Activated naive CD4-positive, alpha-beta T cell treated with anti-CD3 and anti-CD28 coated beads, Interleukin-2, amount 50 U/mL, for 16 hours (primary cell): ENCODE results near the gene UVRAG.

ENCODE experiments used
- DNase-seq: peaks from one replicate; pipeline ENCODE4 v3.0.0-alpha.2; 2020

UVRAG gene

DNA sequence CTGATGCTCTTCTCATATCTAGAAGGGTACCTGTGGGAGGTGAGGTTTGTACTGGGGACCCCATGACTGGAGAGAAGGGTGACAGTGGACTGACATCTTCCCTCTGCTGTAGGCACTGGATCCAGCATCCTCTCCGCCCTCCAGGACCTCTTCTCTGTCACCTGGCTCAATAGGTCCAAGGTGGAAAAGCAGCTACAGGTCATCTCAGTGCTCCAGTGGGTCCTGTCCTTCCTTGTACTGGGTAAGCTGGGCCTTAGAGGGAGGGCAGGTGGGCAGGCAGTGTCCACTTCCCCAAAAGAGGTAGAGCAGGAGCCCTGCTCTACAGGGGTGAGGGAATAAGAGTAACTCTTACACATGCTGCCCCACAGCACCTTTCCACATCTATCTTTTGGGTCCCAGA lies 30.5 kb upstream of the UVRAG start:
- DNase-seq, result no peak

DNA sequence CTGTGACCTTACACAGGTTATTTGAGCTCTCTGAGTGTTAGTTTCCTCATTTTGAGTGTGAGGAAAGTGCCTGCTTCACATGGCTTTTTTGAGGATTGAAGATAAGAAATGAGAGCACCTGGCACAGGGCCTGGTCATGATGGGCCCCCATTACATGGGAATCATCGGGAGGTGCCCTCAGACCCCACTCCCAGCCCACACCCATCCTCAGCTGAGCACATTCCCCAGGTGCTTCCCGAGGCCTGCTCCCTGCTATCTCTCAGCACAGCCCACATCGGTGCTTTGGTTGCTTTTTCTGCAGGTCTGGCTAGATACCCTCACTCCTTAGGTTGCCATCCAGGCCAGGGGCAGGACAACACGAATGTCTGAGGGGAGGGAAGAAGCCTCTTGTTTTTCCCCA lies 29.8 kb upstream of the UVRAG start:
- DNase-seq, result no peak

DNA sequence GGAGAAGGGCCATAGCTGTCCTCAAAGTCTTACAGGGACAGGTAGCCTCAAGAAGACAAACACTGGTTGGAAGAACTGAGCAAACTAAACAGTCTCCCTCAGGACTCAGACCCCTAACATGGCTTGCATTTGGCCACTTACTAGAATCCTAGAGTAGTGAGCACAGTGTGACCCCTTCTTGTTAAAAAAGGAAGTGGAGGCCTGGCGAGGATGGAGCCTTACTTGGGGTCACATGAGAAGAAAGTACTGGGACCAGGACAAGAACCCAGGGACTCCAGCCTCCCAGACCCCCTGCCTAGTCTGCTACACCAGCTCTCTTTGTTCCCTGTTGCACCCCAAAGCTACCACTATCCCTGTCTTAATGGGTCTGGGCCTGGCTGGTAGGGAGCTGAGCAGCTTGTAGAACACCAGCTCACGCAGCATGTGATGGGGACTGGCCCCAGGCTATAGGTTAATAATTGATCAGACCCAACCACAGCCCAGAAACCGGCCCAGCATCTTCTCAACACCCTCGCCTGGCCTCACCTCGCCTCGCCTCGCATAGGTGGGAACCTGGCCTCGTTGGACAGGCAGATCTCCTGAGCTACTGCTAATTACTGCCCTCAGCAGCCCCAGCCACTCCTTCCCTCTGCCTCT lies 28.8 kb upstream of the UVRAG start:
- no peak for DNase-seq

DNA sequence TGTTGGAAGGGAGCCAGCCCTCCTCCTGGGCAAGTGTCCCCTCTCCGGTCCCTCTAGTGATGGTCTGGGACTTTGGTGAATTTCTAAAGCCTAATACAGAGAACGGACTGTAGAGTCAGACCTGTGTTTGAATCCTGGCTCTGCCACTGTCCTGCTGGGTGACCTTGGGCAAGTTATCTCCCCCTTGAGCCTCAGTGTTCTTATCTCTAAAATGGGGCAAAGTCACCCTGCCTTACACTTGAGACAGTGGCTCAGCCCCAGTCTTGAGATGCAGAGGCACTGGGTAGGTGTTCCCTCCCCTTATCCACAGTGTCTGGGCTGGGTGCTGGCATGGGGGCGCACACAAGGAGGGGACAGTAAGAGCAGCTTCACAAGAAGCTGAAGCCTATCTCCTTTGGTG lies 25.5 kb upstream of the UVRAG start:
- DNase-seq, result no peak

DNA sequence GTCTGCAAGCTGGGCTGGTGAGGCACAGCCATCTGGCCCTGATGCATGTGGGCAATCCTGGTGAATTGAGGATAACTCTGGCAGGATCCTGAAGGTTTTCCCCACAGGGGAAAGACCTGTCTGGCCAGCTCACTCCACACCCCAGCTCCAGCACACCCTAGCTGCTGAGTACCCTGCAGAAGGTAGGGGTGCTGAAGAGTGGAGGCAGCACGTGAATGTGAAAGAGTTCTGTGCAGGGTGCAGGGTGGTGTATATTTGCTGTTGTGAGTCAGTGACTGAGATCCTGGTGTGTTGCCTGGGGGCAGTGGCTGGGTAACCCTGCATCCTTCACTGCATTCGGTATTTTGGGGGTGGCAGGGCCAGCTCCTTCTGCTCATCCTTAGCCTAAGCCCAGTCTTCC lies 24.0 kb upstream of the UVRAG start:
- no peak for DNase-seq

DNA sequence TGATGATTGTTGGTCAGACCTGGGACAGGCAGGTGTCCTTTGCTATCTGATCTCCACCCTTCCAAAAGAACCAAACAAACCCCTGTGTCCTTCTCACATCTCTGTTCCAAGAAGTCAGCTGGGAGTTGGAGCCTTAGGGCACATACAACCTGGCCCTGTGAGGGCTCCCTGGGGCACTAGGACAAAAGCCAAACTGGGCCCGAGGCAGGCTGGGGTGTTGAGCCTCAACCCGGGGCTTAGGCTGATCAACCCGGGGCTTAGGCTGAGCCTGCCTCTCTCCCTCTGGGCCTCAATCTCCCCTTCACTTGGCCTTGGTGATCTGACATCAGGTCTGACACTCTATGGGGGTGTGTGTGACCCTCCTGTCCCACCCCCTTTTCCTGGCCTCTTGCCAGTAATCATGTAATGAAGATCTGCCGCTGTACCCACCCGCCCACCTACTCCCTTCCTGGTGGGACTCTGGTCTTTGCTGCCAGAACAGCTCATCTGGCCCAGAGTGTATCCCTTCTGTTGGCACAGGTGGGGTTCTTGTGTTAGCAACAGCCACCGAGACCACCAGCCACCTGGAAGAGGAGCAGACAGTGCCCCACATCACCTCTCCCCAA lies 22.8 kb upstream of the UVRAG start:
- no peak for DNase-seq

DNA sequence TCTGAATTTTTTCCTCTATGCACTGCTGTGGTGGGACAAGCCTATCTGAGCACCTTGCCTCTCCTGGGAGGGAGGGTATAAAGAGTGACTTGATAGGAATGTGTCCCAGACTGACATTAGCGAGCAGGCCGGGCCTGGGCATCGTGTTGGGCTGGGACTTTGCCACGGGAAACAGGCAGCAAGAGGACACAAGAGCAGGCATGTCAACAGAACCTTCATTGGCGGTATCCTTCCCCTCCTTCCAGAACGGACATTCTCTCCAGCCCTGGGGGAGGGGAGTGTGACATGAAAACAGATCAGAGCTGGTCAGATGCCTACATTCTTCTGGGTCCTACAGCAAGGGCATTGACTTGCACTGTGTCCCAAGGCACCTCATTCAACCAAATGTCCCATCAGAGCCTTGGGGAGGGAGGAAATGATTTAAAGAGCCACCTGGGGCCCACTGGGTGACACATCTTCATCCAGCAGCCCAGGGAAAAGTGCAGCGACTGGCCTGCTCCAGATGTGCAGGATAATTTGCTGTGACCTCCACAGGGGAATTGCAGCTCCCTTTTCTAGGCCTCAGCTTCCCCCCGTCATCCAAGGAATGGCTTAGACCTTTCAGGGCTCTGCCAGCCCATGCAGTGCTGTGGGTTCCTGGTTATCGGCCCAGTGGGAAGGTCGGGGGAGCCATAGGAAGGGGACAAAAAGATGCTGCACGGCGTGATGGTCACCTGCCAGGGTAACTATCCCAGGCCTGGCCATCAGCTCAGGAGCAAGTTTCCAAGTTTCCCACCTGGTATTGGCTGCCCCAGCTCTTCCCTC lies 21.8 kb upstream of the UVRAG start:
- DNase-seq, result no peak

DNA sequence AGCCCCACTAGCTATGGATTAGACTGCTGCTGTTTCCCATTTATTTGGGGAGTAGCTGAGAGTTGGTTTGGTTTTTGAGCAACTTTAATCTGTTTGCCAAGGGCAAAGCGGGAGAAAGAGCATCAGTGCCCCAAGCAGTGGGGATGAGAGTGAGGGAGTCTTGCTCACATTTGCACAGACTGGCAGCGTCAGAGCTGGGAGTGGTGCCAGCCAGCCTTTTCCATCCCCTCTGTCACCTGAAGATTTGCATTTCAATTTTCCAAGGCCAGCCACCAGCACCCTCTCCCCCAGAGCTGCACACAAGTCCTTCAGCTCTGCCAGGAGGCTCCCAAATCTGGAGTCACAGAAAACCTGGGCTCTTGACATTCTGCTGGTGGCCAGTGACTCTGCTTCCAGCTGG lies 21.0 kb upstream of the UVRAG start:
- no peak for DNase-seq

DNA sequence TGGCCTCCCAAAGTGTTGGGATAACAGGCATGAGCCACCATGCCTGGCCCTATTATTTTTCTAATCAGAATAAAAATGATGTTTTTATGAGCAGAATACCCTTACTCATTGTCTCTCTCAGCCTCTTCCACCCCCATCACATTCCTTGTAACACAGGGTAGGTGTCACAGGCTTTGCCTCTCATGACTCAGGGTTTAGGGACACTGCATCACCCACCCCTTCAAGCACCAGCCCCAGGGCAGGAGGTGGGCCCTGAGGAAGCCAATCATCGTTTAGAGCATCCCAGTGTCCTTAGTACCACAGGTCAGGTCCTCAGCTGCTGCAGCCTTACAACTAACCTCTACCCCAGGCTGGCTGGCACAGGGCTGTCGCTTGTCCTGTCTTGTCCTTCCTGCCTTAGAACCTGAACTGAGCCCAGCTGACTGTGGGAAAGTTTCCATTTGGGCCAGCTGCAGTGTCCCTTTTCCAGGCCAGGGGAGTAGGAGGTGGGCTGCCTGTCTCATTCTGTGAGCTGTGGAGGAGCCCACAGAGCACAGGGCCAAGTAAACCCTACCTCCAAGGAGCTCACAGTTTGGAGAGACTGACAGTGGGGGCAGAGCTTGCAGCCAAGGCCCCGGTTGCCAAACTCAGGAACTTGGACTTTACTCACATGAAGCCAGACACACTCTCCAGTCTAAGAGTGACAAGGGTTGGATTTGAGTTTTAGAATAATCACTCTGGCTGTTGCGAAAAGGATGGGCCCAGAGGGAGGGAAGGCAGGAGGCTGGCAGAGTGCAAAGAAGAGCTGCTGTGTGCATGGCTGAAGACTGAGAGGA lies 19.5 kb upstream of the UVRAG start:
- no peak for DNase-seq

DNA sequence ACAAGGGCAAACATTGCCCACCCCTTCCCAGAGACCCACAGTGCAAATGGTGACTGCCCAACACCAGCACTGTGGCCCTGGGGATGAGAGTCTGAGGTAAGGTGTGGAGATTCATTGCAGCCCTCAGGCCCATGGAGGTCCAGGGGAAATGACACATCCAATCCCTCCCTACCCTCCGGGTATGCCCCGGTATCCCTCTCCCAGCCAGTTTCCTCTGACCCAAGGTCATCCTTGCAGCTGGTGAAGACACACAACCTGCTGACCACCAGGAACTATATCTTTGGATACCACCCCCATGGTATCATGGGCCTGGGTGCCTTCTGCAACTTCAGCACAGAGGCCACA lies 18.9 kb upstream of the UVRAG start:
- no peak for DNase-seq

DNA sequence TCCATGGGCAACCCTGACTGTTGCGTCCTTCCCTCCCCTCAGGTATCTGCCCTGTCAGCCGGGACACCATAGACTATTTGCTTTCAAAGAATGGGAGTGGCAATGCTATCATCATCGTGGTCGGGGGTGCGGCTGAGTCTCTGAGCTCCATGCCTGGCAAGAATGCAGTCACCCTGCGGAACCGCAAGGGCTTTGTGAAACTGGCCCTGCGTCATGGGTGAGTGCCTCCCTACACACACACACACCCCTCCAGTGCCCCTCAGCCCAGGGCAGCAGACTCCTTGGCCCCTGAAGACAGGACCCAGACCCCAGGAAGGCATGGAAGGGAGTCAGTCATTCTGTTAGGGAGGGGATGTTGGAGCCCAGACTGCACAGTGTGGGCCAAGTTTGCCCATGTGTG lies 17.9 kb upstream of the UVRAG start:
- DNase-seq, result no peak

DNA sequence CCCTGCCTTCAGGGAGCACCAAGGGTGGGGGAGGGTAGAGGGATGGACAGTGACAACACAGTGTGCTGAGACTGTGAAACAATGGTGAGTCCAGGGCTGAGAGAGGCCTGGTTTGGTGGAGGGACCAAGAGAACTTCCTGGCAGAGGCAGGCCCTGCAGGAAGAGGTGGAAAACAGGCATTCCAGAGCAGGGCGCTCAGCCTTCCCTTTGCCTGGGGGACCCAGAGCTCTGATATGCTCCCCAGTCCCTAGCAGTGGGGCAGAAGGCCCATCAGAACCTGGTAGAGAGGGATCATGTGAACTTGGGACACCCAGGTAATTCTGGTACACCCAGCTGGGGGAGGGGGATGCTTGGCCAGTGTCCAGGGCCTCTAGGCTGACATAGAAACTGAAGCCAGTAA lies 17.2 kb upstream of the UVRAG start:
- no peak for DNase-seq

DNA sequence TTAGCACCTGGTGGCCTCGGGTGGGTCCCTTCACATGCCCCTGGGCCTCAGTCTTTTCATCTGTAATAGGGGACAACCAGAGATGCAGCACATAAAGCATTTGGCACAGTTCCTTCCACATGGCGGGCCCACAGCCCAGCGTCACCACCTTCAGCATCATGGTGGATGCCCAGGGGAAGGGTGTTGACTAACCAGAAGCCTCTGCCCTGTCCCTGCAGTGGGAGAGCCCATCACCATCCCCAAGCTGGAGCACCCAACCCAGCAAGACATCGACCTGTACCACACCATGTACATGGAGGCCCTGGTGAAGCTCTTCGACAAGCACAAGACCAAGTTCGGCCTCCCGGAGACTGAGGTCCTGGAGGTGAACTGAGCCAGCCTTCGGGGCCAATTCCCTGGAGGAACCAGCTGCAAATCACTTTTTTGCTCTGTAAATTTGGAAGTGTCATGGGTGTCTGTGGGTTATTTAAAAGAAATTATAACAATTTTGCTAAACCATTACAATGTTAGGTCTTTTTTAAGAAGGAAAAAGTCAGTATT lies 14.8 kb upstream of the UVRAG start:
- no peak for DNase-seq

DNA sequence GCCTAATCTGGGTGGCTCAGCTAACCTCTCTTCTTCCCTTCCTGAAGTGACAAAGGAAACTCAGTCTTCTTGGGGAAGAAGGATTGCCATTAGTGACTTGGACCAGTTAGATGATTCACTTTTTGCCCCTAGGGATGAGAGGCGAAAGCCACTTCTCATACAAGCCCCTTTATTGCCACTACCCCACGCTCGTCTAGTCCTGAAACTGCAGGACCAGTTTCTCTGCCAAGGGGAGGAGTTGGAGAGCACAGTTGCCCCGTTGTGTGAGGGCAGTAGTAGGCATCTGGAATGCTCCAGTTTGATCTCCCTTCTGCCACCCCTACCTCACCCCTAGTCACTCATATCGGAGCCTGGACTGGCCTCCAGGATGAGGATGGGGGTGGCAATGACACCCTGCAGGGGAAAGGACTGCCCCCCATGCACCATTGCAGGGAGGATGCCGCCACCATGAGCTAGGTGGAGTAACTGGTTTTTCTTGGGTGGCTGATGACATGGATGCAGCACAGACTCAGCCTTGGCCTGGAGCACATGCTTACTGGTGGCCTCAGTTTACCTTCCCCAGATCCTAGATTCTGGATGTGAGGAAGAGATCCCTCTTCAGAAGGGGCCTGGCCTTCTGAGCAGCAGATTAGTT lies 14.2 kb upstream of the UVRAG start:
- DNase-seq, result no peak

DNA sequence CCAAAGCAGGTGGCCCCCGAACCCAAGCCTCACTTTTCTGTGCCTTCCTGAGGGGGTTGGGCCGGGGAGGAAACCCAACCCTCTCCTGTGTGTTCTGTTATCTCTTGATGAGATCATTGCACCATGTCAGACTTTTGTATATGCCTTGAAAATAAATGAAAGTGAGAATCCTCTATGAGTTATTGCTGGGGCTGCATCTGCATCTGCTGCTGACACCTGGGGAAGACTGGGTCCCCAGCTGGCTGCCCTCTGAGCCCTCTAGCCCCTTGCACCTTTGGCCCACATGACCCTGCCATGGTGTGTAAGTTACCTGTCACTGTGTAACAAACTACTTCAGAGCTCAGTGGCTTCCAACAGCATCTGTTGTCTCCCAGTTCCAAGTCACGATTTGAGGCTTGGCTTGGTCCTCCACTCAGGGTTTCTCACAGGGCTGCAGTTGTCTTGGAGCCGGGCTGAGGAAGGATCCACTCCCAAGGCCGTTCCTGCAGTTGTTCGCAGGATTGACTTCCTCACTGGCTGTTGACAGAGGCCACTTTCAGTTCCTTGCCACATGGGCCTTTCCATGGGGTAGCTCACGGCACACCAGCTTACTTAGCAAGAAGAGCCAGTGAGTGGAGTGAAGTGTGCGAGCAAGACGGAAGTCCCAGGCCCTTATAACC lies 13.5 kb upstream of the UVRAG start:
- DNase-seq, result no peak

DNA sequence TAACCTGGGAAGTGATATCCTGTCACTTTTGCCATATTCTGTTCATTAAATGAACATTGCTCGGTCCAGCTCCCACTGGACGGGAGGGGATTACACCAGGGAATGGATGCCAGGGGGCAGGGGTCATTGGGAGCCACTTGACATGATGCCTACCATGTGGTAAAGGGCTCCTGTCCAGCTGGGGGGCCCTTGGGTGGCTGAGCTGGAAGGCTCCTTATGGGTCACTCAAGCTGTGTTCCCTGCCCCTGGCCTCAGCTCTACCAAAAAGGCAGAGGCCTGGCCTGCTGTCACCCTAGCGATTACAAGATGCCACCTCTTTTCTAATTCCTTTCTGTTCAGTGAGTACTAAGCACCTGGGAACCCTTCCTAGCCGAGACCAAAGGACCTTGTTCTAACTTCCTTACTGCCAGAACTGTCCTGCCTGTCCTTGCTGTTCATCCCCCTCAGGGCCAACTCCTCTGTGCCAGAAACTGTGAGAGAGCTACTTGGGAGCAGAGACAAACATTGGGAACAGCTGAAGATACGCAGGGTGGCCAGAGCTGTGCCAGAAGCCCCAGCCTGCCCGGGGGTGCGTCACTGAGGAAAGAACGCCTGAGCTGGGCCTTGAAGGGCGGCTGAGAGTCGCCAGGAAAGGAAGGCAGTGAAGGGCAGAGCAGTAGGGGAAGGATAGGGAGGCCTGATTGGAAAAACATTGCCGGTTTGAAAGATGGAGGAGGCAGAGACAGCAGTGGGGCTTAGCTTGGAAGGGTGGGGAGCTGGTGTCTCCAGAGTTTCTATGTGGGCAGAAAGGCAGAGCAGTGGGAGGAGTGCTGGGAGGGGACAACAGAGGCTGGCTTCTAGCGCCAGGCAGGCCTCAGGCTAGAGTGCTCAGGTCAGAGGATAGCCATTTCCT lies 12.7 kb upstream of the UVRAG start:
- no peak for DNase-seq

DNA sequence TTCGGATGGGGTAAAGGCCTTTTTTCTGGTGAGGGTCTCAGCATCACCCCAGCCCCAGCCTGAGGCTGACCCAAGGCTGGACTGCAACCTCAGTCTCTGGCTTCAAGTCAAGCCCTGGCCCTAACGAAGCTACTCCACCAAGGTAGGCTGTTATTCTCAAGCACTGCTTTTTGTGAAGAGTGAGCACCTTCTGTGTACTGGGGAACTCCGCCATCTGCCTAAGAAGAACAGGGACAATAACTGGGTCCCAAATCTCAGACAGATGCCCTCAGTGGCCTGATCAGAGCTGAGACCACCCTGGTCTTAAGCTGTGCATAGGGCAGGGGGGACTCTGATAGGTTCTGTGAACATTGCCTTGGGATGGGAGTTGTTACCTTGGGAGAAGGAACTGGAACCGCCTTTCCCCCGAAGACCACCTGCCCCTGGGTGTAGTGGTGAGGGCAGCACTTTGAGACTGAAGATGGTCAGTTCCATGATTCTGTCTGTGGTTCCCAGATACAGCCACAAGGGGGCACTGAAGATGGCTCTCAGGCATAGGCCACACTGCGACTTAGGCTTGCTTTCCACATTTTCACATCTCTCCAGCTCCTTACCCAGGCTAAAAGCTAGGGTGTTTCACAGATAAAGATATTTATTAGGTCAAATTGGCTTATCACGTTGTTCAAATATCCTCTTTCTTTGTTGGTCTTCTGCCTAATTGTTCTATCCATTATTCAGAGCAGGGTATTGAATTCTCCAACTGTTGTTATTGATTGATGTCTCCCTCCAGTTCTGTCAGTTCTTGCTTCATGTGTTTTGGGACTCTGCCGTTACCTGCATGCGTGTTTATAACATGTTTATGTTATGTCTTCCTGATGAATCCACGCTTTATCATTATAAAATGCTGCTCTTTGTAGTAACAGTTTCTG lies 11.8 kb upstream of the UVRAG start:
- DNase-seq, result peak; percentile 63

DNA sequence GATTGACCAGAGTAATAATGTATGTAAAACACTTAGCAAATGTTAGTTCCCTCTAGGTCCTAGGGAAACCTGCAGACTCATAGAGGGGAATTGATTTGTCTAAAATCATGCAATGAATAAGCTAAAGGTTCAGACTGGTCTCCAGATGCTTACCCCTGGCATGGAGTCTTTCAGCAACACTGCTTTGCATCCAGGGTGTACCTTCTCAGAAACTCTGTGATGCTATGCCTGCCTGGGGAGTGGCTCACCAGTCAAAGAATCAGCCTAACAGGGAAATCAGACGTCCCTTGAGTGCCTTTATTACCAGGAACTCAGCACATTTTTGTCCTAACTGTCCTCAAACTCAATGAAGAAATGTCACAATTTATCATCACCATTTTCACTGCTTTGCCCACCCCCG lies 5.9 kb upstream of the UVRAG start:
- no peak for DNase-seq

DNA sequence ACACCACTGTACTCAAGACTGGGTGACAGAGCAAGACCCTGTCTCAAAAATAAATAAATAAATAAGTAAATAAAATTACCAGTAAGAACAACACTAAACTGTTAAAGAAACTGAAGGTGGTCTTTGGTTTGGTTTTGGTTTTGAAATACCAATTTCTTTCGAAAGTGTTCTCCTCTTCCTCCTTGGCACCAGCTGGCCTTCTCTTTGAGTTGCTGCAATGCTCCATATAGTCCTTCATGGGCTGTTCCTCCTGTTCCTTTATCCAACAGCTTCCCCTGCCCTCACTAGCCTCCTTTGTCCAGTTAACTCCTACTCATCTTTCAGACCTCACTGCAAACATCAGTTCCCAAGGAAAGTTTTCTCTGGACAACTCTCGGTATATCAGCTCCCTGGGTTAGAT lies 5.0 kb upstream of the UVRAG start:
- DNase-seq, result no peak
